OCI-LY7 (cell line): ENCODE data around the gene KLHL6. TPM values are rescaled to one million over a fixed set of nuclear protein-coding genes. Genes with fewer than 3 reads are reported as not detected.

Experiments
- BruUV-seq: library from RNA; stranded (reverse); fragments of 400-500 nt; replicated peaks from 2 replicates; lab custom pipeline; 2021; lab: Mats Ljungman, UMichigan
- CTCF ChIA-PET: fragments of 300-600 bp; sonication (Branson Sonifier 250); formaldehyde crosslinking; loops from one replicate; lab custom pipeline; 2022; ENCODE audit warnings: antibody characterized with exemption; ENCODE audit not compliant: unreplicated experiment; lab: Charles Lee
- POLR2A ChIA-PET: fragments of 300-600 bp; sonication (Branson Sonifier 250); formaldehyde crosslinking; loops from one replicate; lab custom pipeline; 2022; ENCODE audit warnings: antibody characterized with exemption; lab: Charles Lee
- DNase-seq: peaks from one replicate; pipeline ENCODE4 v3.0.0-alpha.2; 2015; ENCODE audit warnings: low spot score
- H2AFZ ChIP-seq: fragments of 200-600 bp; sonication (generic), shearing (Covaris generic); 2 replicates; pipeline ENCODE4 v1.6.1; 2014; ENCODE audit warnings: mild to moderate bottlenecking, antibody characterized with exemption, low read length, moderate library complexity
- H3K27ac ChIP-seq: fragments of 200-600 bp; sonication (generic); 2 replicates; pipeline ENCODE4 v1.5.1; 2014; ENCODE audit warnings: mixed run types, low read depth, mild to moderate bottlenecking, moderate library complexity, low read length, inconsistent platforms; ENCODE audit not compliant: poor library complexity, severe bottlenecking
- H3K36me3 ChIP-seq: fragments of 200-600 bp; sonication (generic); 2 replicates; pipeline ENCODE4 v1.6.1; 2014; ENCODE audit warnings: mild to moderate bottlenecking, antibody characterized with exemption, low read length, moderate library complexity, mixed read lengths; ENCODE audit not compliant: insufficient read depth
- H3K4me1 ChIP-seq: fragments of 200-600 bp; sonication (generic); 2 replicates; pipeline ENCODE4 v1.5.1; 2014; ENCODE audit warnings: mild to moderate bottlenecking, low read length; ENCODE audit not compliant: insufficient read depth, poor library complexity, severe bottlenecking
- H3K4me2 ChIP-seq: fragments of 200-600 bp; sonication (generic); 2 replicates; pipeline ENCODE4 v1.6.1; 2014; ENCODE audit warnings: mild to moderate bottlenecking, low read length
- H3K4me3 ChIP-seq: fragments of 200-600 bp; sonication (generic); 2 replicates; pipeline ENCODE4 v1.5.1; 2014; ENCODE audit warnings: mild to moderate bottlenecking, low read depth, low read length; ENCODE audit not compliant: poor library complexity, severe bottlenecking
- H3K79me2 ChIP-seq: fragments of 200-600 bp; sonication (generic); 2 replicates; pipeline ENCODE4 v1.6.1; 2016; ENCODE audit warnings: low read depth, mild to moderate bottlenecking, low read length, moderate library complexity, mixed read lengths; ENCODE audit not compliant: insufficient read depth
- H3K9me2 ChIP-seq: fragments of 200-600 bp; sonication (generic); 2 replicates; pipeline ENCODE4 v1.6.1; 2016; ENCODE audit warnings: mild to moderate bottlenecking, low read length, mixed read lengths; ENCODE audit not compliant: insufficient read depth
- H3K9me3 ChIP-seq: fragments of 200-600 bp; sonication (generic); 2 replicates; pipeline ENCODE4 v1.6.1; 2014; ENCODE audit warnings: mild to moderate bottlenecking, mixed run types, low read length, mixed read lengths
- H4K20me1 ChIP-seq: fragments of 200-600 bp; sonication (generic); 2 replicates; pipeline ENCODE4 v1.6.1; 2014; ENCODE audit warnings: mild to moderate bottlenecking, antibody characterized with exemption, low read length, moderate library complexity, mixed read lengths; ENCODE audit not compliant: insufficient read depth
- EZH2phosphoT487 ChIP-seq: fragments of 200-600 bp; sonication (generic); IDR thresholded peaks from 2 replicates; pipeline ENCODE4 v1.6.1; 2018; ENCODE audit warnings: low read depth, borderline replicate concordance, mild to moderate bottlenecking, mixed run types, antibody characterized with exemption, low read length, moderate library complexity, mixed read lengths
- intact Hi-C: fragments of 100-400 bp; cut with micrococcal nuclease; formaldehyde crosslinking; loops from one replicate; pipeline ENCODE4 v1.10.0; 2022; ENCODE audit not compliant: unreplicated experiment
- total RNA-seq, 2 experiments: library from RNA; depleted of rRNA in 1 of 2; stranded (reverse); fragments of >200 nt in 1 of 2; shearing (Covaris generic) in 1 of 2; gene quantifications; 2 replicates each; pipeline ENCODE4 v1.2.3, GENCODE V29; 2014 to 2022
- TF ChIP-seq, protein P1 (sequence below): fragments of 200-600 bp; sonication (generic); conservative IDR thresholded peaks from 2 replicates; pipeline ENCODE4 v1.5.1; 2014; ENCODE audit warnings: mild to moderate bottlenecking, antibody characterized with exemption, low read length, moderate library complexity, mixed read lengths

Gene KLHL6
- total RNA-seq, 2 experiments from 2014 or later, result 143 to 169 TPM

GRCh38 chr3:183577346-183577745 is 21.8 kb upstream of the KLHL6 start:
- TF ChIP-seq, protein P1, sequence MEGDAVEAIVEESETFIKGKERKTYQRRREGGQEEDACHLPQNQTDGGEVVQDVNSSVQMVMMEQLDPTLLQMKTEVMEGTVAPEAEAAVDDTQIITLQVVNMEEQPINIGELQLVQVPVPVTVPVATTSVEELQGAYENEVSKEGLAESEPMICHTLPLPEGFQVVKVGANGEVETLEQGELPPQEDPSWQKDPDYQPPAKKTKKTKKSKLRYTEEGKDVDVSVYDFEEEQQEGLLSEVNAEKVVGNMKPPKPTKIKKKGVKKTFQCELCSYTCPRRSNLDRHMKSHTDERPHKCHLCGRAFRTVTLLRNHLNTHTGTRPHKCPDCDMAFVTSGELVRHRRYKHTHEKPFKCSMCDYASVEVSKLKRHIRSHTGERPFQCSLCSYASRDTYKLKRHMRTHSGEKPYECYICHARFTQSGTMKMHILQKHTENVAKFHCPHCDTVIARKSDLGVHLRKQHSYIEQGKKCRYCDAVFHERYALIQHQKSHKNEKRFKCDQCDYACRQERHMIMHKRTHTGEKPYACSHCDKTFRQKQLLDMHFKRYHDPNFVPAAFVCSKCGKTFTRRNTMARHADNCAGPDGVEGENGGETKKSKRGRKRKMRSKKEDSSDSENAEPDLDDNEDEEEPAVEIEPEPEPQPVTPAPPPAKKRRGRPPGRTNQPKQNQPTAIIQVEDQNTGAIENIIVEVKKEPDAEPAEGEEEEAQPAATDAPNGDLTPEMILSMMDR, result no peak
- no peak for TF ChIP-seq EZH2phosphoT487
- no peaks in the 10 kb centered on the region for H3K36me3 ChIP-seq
- CTCF ChIA-PET, result interaction anchor here (0.9 to 7.0 kb wide), 4 partner anchors 9 to 17 kb away, joined by 3 to 50 read pairs (median 4); no protein-coding TSS in a partner anchor
- peak overlapping the region; percentile 84 for H3K4me2 ChIP-seq
- H3K79me2 ChIP-seq, result peaks cover 6% of the 10 kb centered on the region; the same call in 1 of the 2 replicates
- H3K4me1 ChIP-seq, result peaks cover 96% of the 10 kb centered on the region
- intact Hi-C loops, result loop anchor here (2.0 kb wide), 1 partner anchor 23 kb away; the partner anchor contains the start of gene KLHL6
- DNase-seq, result no peak
- H3K9me3 ChIP-seq, result no peaks in the 10 kb centered on the region
- no peaks in the 10 kb centered on the region for H4K20me1 ChIP-seq
- peak overlapping the region; percentile 7; the same call in 1 of the 2 replicates for H2AFZ ChIP-seq
- no TSS peak for BruUV-seq
- no peaks in the 10 kb centered on the region for H3K9me2 ChIP-seq
- H3K4me3 ChIP-seq, result peak overlapping the region; percentile 47
- peak overlapping the region; percentile 94 for H3K27ac ChIP-seq
- POLR2A ChIA-PET, result interaction anchor here (1.0 to 12.9 kb wide), 15 partner anchors 7 to 238 kb away, joined by 3 to 265 read pairs (median 8); partner anchors contain the start of genes KLHL6 and YEATS2

DNA sequence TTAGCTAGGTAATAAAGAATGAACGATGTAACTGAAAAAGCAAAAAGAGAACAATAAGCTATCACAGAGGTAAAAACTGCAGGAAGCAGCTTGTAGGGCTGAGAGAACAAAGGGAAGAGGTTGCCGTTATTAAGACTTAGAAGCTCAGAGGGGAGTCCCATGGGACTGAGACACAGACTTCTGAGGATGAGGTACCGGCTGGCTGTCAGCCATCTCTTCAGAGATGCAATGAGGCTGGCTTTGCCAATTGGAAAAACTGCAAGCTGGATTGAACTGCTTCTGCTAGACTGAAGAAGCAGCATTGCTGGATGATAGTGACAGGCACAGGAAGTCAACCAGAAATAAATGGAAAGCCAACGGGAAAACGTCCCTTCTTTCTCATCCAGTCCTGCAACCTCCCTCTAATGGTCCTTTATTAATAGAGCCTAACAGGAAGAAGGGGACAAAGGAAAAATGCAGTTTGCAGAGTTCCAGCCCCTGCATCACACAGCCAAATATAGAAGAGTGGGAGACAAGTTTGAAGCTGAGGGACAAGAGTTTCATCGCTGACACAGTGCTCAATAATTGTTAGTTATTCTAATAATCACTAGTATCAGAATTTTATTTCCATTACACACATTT is 21.1 kb upstream of the KLHL6 start:
- H3K36me3 ChIP-seq, result no peaks in the 10 kb centered on the region
- H3K4me3 ChIP-seq, result peak overlapping the region; percentile 47
- H3K79me2 ChIP-seq, result peaks cover 6% of the 10 kb centered on the region; the same call in 1 of the 2 replicates
- no peaks in the 10 kb centered on the region for H3K9me2 ChIP-seq
- TF ChIP-seq, protein P1, result no peak
- TF ChIP-seq EZH2phosphoT487, result no peak
- ChIA-PET POLR2A (interaction anchor here (0.6 to 12.9 kb wide), 15 partner anchors 8 to 239 kb away, joined by 3 to 265 read pairs (median 8); partner anchors contain the start of genes KLHL6 and YEATS2), CTCF (interaction anchor here (0.9 to 7.0 kb wide), 4 partner anchors 8 to 16 kb away, joined by 3 to 50 read pairs (median 5); no protein-coding TSS in a partner anchor)
- peak overlapping the region; percentile 84 for H3K4me2 ChIP-seq
- BruUV-seq, result no TSS peak
- intact Hi-C loops, result loop anchor here (2.0 kb wide), 1 partner anchor 22 kb away; the partner anchor contains the start of gene KLHL6
- H2AFZ ChIP-seq, result peak overlapping the region; percentile 5; the same call in 1 of the 2 replicates
- H4K20me1 ChIP-seq, result no peaks in the 10 kb centered on the region
- peak overlapping the region; percentile 94 for H3K27ac ChIP-seq
- peaks cover 96% of the 10 kb centered on the region for H3K4me1 ChIP-seq
- peak; percentile 97 for DNase-seq
- no peaks in the 10 kb centered on the region for H3K9me3 ChIP-seq
